ENCODE data around the gene AQP4.

DNA sequence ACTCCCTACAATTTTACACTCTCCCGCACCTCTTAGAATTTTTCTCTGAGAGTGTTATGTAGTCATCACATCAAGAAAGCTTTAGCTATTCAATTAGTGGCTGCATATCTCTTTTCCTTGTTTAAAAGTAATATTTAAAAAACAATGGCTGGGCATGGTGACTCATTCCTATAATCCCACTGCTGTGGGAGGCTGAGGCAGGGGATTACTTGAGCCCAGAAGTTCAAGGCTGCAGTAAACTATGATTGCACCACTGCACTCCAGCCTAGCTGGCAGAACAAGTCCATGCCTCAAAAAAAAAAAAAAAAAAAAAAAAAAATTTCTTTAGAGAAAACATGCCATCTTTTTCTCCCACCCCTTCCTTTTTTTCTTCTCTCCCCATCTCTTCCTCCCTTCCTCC is 44.3 kb downstream of the AQP4 start:
- TF ChIP-seq, protein P1, sequence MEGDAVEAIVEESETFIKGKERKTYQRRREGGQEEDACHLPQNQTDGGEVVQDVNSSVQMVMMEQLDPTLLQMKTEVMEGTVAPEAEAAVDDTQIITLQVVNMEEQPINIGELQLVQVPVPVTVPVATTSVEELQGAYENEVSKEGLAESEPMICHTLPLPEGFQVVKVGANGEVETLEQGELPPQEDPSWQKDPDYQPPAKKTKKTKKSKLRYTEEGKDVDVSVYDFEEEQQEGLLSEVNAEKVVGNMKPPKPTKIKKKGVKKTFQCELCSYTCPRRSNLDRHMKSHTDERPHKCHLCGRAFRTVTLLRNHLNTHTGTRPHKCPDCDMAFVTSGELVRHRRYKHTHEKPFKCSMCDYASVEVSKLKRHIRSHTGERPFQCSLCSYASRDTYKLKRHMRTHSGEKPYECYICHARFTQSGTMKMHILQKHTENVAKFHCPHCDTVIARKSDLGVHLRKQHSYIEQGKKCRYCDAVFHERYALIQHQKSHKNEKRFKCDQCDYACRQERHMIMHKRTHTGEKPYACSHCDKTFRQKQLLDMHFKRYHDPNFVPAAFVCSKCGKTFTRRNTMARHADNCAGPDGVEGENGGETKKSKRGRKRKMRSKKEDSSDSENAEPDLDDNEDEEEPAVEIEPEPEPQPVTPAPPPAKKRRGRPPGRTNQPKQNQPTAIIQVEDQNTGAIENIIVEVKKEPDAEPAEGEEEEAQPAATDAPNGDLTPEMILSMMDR (IDR thresholded peaks at IDR 0.05; ENCODE audit: low read length): no peak
- TF ChIP-seq EZH2 (optimal IDR thresholded peaks at IDR 0.05; ENCODE audit: low read depth, low read length) (no peak), EZH2phosphoT487 (IDR thresholded peaks at IDR 0.05; ENCODE audit: low read length) (no peak)
